HepG2 (cell line): ENCODE measurements around the gene UBR3. TPM values are rescaled to one million over a fixed set of nuclear protein-coding genes. Genes with fewer than 3 reads are reported as not detected.

Source experiments
- AFF4 ChIP-seq: sonication (generic); formaldehyde crosslinking; IDR thresholded peaks from 2 replicates; pipeline ENCODE4 v1.4.0; 2020; ENCODE audit warnings: missing genetic modification reagents
- CERS6 ChIP-seq: sonication (generic); formaldehyde crosslinking; IDR thresholded peaks from 2 replicates; pipeline ENCODE4 v1.5.0; 2020; ENCODE audit warnings: missing genetic modification reagents
- CTCF ChIP-seq: sonication (generic); formaldehyde crosslinking; IDR thresholded peaks from 2 replicates; pipeline ENCODE4 v1.5.0; 2020; ENCODE audit warnings: mild to moderate bottlenecking, missing genetic modification reagents, moderate library complexity
- KDM5A ChIP-seq: fragments of 200-600 bp; sonication (generic); IDR thresholded peaks from 2 replicates; pipeline ENCODE4 v1.7.0; 2018; ENCODE audit warnings: antibody characterized with exemption, mild to moderate bottlenecking, low read length, borderline replicate concordance
- MAFF ChIP-seq: IDR thresholded peaks from 2 replicates; pipeline ENCODE4 v1.6.1; 2011; ENCODE audit warnings: low read depth, low read length, improper control_type of control experiment
- MZF1 ChIP-seq: sonication (generic); formaldehyde crosslinking; IDR thresholded peaks from 2 replicates; pipeline ENCODE4 v1.8.1; 2023; ENCODE audit warnings: mild to moderate bottlenecking, missing genetic modification reagents, borderline replicate concordance
- PLRG1 ChIP-seq: fragments of 450-650 bp; conservative IDR thresholded peaks from 2 replicates; pipeline ENCODE4 v1.6.1; 2016
- RFX5 ChIP-seq: IDR thresholded peaks from 2 replicates; pipeline ENCODE4 v1.6.1; 2011; ENCODE audit warnings: low read depth, low read length, improper control_type of control experiment
- ZNF318 ChIP-seq: sonication (generic); formaldehyde crosslinking; IDR thresholded peaks from 2 replicates; pipeline ENCODE4 v1.4.0; 2020; ENCODE audit warnings: mild to moderate bottlenecking, missing genetic modification reagents
- ZNF691 ChIP-seq: sonication (generic); formaldehyde crosslinking; IDR thresholded peaks from 2 replicates; pipeline ENCODE4 v1.4.0; 2020; ENCODE audit warnings: missing genetic modification reagents, low read depth, mild to moderate bottlenecking, borderline replicate concordance
- ZNF724P ChIP-seq: sonication (generic); formaldehyde crosslinking; IDR thresholded peaks from 2 replicates; pipeline ENCODE4 v1.8.0; 2022; ENCODE audit warnings: missing genetic modification reagents, borderline replicate concordance
- polyA plus RNA-seq, 8 experiments: library from polyadenylated mRNA; depleted of rRNA in 3 of 8; stranded (reverse) in 7 of 8; unstranded in 1 of 8; fragments of >200 nt; fragmentation: Illumina TruSeq in 4 of 8; extraction: Trizol in 4 of 8; gene quantifications; 2 replicates each; pipeline versions ENCODE4 v1.2.1 to v1.2.3, GENCODE V29; 2011 to 2016; ENCODE audit warnings: low read depth in 4 of 8, missing spikeins in 1 of 8, mixed read lengths in 1 of 8; ENCODE audit not compliant: insufficient read depth in 1 of 8
- total RNA-seq, 5 experiments: library from RNA; depleted of rRNA; stranded (reverse); fragments of >200 nt; fragmentation: Illumina TruSeq; extraction: Trizol; gene quantifications; 2 replicates each; pipeline ENCODE4 v1.2.3, GENCODE V29; 2016; ENCODE audit warnings: low read depth in 1 of 5

The UBR3 gene
- total and polyA plus RNA-seq, 2 of the 13 experiments (the other 11 are each of a cell fraction or from before 2014, with no cell fraction given): 15.1 to 28.0 TPM

- peak; percentile 91 for TF ChIP-seq ZNF318 (CRISPR knock-in tag)
- no peak for TF ChIP-seq CERS6 (CRISPR knock-in tag)
- TF ChIP-seq CTCF (CRISPR knock-in tag): peak; percentile 98
- no peak for TF ChIP-seq RFX5
- TF ChIP-seq ZNF724P (CRISPR knock-in tag): peak; percentile 87; the same call in 1 of the 2 replicates
- peak; percentile 98 for TF ChIP-seq ZNF691
- TF ChIP-seq AFF4: no peak
- no peak for TF ChIP-seq PLRG1
- peak; percentile 74; the same call in 1 of the 2 replicates for TF ChIP-seq KDM5A
- no peak for TF ChIP-seq MZF1 (CRISPR knock-in tag)
- TF ChIP-seq MAFF: no peak
These were observed 2.6 kb upstream of the UBR3 start, which contains the start of gene METTL5 (continued) for GRCh38 chr2:169824373-169825333.
